AG09309 (cell line): ENCODE measurements around the gene PLEKHM2.

ENCODE experiments used
- DNase-seq: peaks from one replicate; pipeline ENCODE4 v3.0.0-alpha.2; 2010; ENCODE audit warnings: low read depth
- H3K4me3 ChIP-seq: 2 replicates; pipeline ENCODE4 v1.5.1; 2011; ENCODE audit warnings: mild to moderate bottlenecking, low read depth, low read length, moderate library complexity; ENCODE audit not compliant: control insufficient read depth
- CTCF ChIP-seq: IDR thresholded peaks from 2 replicates; pipeline ENCODE4 v1.5.1; 2011; ENCODE audit warnings: mild to moderate bottlenecking, low read depth, low read length, inconsistent platforms; ENCODE audit not compliant: insufficient read depth, control insufficient read depth; ENCODE audit errors: missing control alignments

The PLEKHM2 gene

GRCh38 chr1:15714406-15715136, 30.5 kb downstream of the PLEKHM2 start:
- H3K4me3 ChIP-seq = no peak overlapping the region
- peak; percentile 7 for DNase-seq
- no peak for TF ChIP-seq CTCF

- no peak for TF ChIP-seq CTCF
- H3K4me3 ChIP-seq = no peak overlapping the region
- no peak for DNase-seq
These were observed 33.5 kb downstream of the PLEKHM2 start for GRCh38 chr1:15717418-15718125.

GRCh38 chr1:15718199-15718601, 34.1 kb downstream of the PLEKHM2 start:
- no peak for TF ChIP-seq CTCF
- DNase-seq = no peak
- no peak overlapping the region for H3K4me3 ChIP-seq

GRCh38 chr1:15719381-15720120, 35.4 kb downstream of the PLEKHM2 start:
- no peak for TF ChIP-seq CTCF
- DNase-seq = no peak
- no peak overlapping the region for H3K4me3 ChIP-seq

GRCh38 chr1:15720861-15721260, 36.7 kb downstream of the PLEKHM2 start:
- no peak for DNase-seq
- no peak overlapping the region for H3K4me3 ChIP-seq
- TF ChIP-seq CTCF = no peak

GRCh38 chr1:15722411-15722810, 38.3 kb downstream of the PLEKHM2 start:
- DNase-seq = no peak
- H3K4me3 ChIP-seq = no peak overlapping the region
- no peak for TF ChIP-seq CTCF
